Mucosa of descending colon (tissue), 3 donors: ENCODE results near the gene MEA1. TPM values are rescaled to one million over a fixed set of nuclear protein-coding genes. Genes with fewer than 3 reads are reported as not detected.
A peak's percentile ranks its signal among the peaks of the same experiment; 100 is the strongest.

Experiments used
- ATAC-seq: fragments of 200-7000 bp; cut with Tn5 transposase; one replicate; pipeline ENCODE4 v1.9.1; 2020; ENCODE audit warnings: mild to moderate bottlenecking, moderate library complexity
- DNase-seq, 3 donors: peaks; one replicate each; pipeline ENCODE4 v3.0.0-alpha.2; 2020
- H3K36me3 ChIP-seq: fragments of 200-600 bp; one replicate; pipeline ENCODE4 v1.8.0; 2021; ENCODE audit warnings: low read depth, mild to moderate bottlenecking
- H3K4me1 ChIP-seq: fragments of 200-600 bp; one replicate; pipeline ENCODE4 v1.8.0; 2021; ENCODE audit warnings: low read depth, mild to moderate bottlenecking
- H3K4me3 ChIP-seq: fragments of 200-600 bp; one replicate; pipeline ENCODE4 v1.8.0; 2021; ENCODE audit warnings: mild to moderate bottlenecking
- H3K9me3 ChIP-seq: fragments of 200-600 bp; one replicate; pipeline ENCODE4 v1.8.0; 2021; ENCODE audit warnings: mild to moderate bottlenecking
- CTCF ChIP-seq: fragments of 200-600 bp; IDR thresholded peaks from one replicate; pipeline ENCODE4 v1.8.0; 2022; ENCODE audit warnings: antibody characterized with exemption, mild to moderate bottlenecking
- intact Hi-C, 2 donors: fragments of 100-400 bp; cut with DNase I in 1 of 2; cut with micrococcal nuclease in 1 of 2; formaldehyde crosslinking; loops; one replicate each; pipeline versions ENCODE4 v1.11.0 to v1.11.1; 2022; cut with DNase I, micrococcal nuclease
- long read RNA-seq, 2 donors: library from polyadenylated mRNA; unstranded; transcript quantifications; one replicate each; pipeline ENCODE4 v2.0.0, GENCODE V29; 2019 to 2021
- total RNA-seq, 3 donors: library from RNA; stranded (reverse); fragmentation: NEBNext Ultra II Directional in 2 of 3; extraction: Animal tissue kit (Norgen Biotek cat#: 25700) in 2 of 3; gene quantifications; one replicate each; pipeline versions ENCODE4 v1.2.1 to v1.2.4, GENCODE V29; 2021 to 2023
- donor health status: DM: no; HTN: no; CAD: no; lungs with moderate emphysema.
- donor health status: DM: no; HTN: no; CAD: no.
- donor health status: DM: no; HTN: yes; CAD: no.

Gene MEA1
- 10 to 100 TPM; 38.0 to 47.4 (median 39.1) TPM for total RNA-seq
- long read RNA-seq, donor 1, transcript MEA1-204 (4 exons, 1,004 nt): major isoform, 41 of 51 reads
- long read RNA-seq, donor 1, partial matches to known transcripts: 1 of 51 reads
- long read RNA-seq, donor 1, other reads (novel, unspliced or antisense): 3 of 51 reads
- long read RNA-seq, donor 2, transcript MEA1-204 (4 exons, 1,004 nt): major isoform, 24 of 38 reads
- long read RNA-seq, donor 2, transcript MEA1-202 (3 exons, 2,152 nt): minor isoform, 11 of 38 reads
- long read RNA-seq, donor 2, partial matches to known transcripts: 0 of 38 reads
- long read RNA-seq, donor 2, other reads (novel, unspliced or antisense): 1 of 38 reads

GRCh38 chr6:43013843-43014433 lies at the start of gene MEA1, which contains the start of gene KLHDC3:
TSS of gene MEA1 (minus strand) at chr6:43013946. CDS start at chr6:43013813, 133 bp downstream.
TSS of gene KLHDC3 (plus strand) at chr6:43014249. CDS start at chr6:43017193, 2,944 bp downstream.
- intact Hi-C loops: no loop called here
- TF ChIP-seq CTCF: no peak
- DNase-seq (peak; percentile 99), ATAC-seq (peak; percentile 98)
- Histone ChIP-seq H3K9me3 (no peaks in the 10 kb centered on the region), H3K36me3 (peaks cover 4% of the 10 kb centered on the region), H3K4me3 (peak within 1 kb of the TSS; percentile 31), H3K4me1 (peaks cover 29% of the 10 kb centered on the region)

- ATAC-seq: no peak
- Histone ChIP-seq H3K36me3 (no peaks in the 10 kb centered on the region), H3K4me3 (no peak overlapping the region), H3K9me3 (no peaks in the 10 kb centered on the region), H3K4me1 (peaks cover 15% of the 10 kb centered on the region)
- peak in 1 of 3 donors; percentile 48 for DNase-seq
- TF ChIP-seq CTCF: no peak
- intact Hi-C loops: no loop called here
Observed at GRCh38 chr6:43062818-43063217, 49.1 kb upstream of the MEA1 start.

- TF ChIP-seq CTCF: no peak
- H3K36me3 ChIP-seq: no peaks in the 10 kb centered on the region
- intact Hi-C loops: no loop called here
Observed at GRCh38 chr6:43061861-43062260, 48.1 kb upstream of the MEA1 start.

GRCh38 chr6:43060755-43061633 lies 47.2 kb upstream of the MEA1 start:
- intact Hi-C loops: no loop called here
- Histone ChIP-seq H3K36me3 (no peaks in the 10 kb centered on the region), H3K4me3 (no peak overlapping the region), H3K9me3 (no peaks in the 10 kb centered on the region), H3K4me1 (peaks cover 15% of the 10 kb centered on the region)
- DNase-seq (peak in 2 of 3 donors; percentile 23 to 48), ATAC-seq (no peak)
- TF ChIP-seq CTCF: no peak

More at GRCh38 chr6:43061861-43062260, 48.1 kb upstream of the MEA1 start:
- Histone ChIP-seq H3K4me1 (peaks cover 15% of the 10 kb centered on the region), H3K4me3 (no peak overlapping the region), H3K9me3 (no peaks in the 10 kb centered on the region)
- ATAC-seq: no peak
- peak in 1 of 3 donors; percentile 4 for DNase-seq

GRCh38 chr6:43060034-43060754 lies 46.4 kb upstream of the MEA1 start:
- no peaks in the 10 kb centered on the region for H3K9me3 ChIP-seq
- intact Hi-C loops: no loop called here
- peaks cover 15% of the 10 kb centered on the region for H3K4me1 ChIP-seq
- H3K4me3 ChIP-seq: peak overlapping the region; percentile 66
- ATAC-seq (peak; percentile 84), DNase-seq (peak; percentile 85 to 89 (median 88))
- TF ChIP-seq CTCF: no peak
- H3K36me3 ChIP-seq: no peaks in the 10 kb centered on the region
